Measurements from ENCODE around the gene MISP. TPM values are rescaled to one million over a fixed set of nuclear protein-coding genes. Genes with fewer than 3 reads are reported as not detected.

Gene MISP
- total and polyA plus RNA-seq, 2 of the 8 experiments (the other 6 are each of a cell fraction or from before 2014, with no cell fraction given), result 0.43 to 0.45 TPM

GRCh38 chr19:749811-750210 is 1.1 kb upstream of the MISP start:
- no peak overlapping the region for H3K4ac ChIP-seq (replicated peaks; ENCODE audit: insufficient read length, low read depth, low read length)
- no peaks in the 10 kb centered on the region for H3K79me1 ChIP-seq (ENCODE audit: low read depth, low read length)
- H3K23me2 ChIP-seq (ENCODE audit: low read depth, low read length), result no peaks in the 10 kb centered on the region
- peaks cover 0 to 5% (median 3%) of the 10 kb centered on the region in 4 experiments; a peak in 3 of 7 replicates for H3K4me1 ChIP-seq (replicated peaks in 1 of 4; ENCODE audit: control insufficient read depth in 3 of 4, insufficient read depth in 4 of 4, low read length in 3 of 4)
- H2AFZ ChIP-seq (ENCODE audit: low read length), result no peak overlapping the region
- H3K23ac ChIP-seq (ENCODE audit: insufficient read length), result no peak overlapping the region
- peaks cover 5 to 14% of the 10 kb centered on the region in 2 experiments; a peak in 2 of 4 replicates for H3K9me3 ChIP-seq (ENCODE audit: insufficient read depth in 2 of 2, low read depth in 1 of 2, low read length in 1 of 2)
- H3K79me2 ChIP-seq (ENCODE audit: control insufficient read depth in 1 of 2, insufficient read depth in 2 of 2, low read length in 2 of 2), result no peaks in the 10 kb centered on the region
- 89% methylated on average over 14 of the region's 14 CpGs; no CpG with 5 or more reads in 1 of the 2 experiments for WGBS, 2 experiments (ENCODE audit: extremely low coverage in 1 of 2, insufficient coverage in 1 of 2, insufficient read length in 1 of 2, insufficient replicate concordance in 2 of 2, low coverage in 1 of 2, low lambda C conversion rate in 2 of 2, missing lambda C conversion rate in 1 of 2)
- DNase-seq (ENCODE audit: low read depth in 1 of 2, low spot score in 2 of 2) (no peak), FAIRE-seq (no peak)
- H4K91ac ChIP-seq (replicated peaks; ENCODE audit: insufficient read length, low read length), result no peak overlapping the region
- H4K5ac ChIP-seq (ENCODE audit: insufficient read length, low read depth, low read length), result no peak overlapping the region
- ChIA-PET CTCF (ENCODE audit: partially characterized antibody) (interaction anchor here (0.7 to 1.6 kb wide), 4 partner anchors 9 to 79 kb away, joined by 3 to 6 read pairs (median 4); no protein-coding TSS in a partner anchor), POLR2A (ENCODE audit: partially characterized antibody) (interaction anchor here (1.0 to 1.4 kb wide), 4 partner anchors 8 to 169 kb away, joined by 3 to 4 read pairs (median 3); no protein-coding TSS in a partner anchor)
- H3K14ac ChIP-seq (ENCODE audit: insufficient read length), result no peak overlapping the region
- H2AK5ac ChIP-seq (ENCODE audit: low read depth, low read length), result no peak overlapping the region
- peaks cover 0 to 1% of the 10 kb centered on the region in 2 experiments for H4K20me1 ChIP-seq (replicated peaks in 1 of 2; ENCODE audit: control insufficient read depth in 1 of 2, insufficient read depth in 2 of 2, low read length in 2 of 2)
- no peak overlapping the region for H2BK120ac ChIP-seq (replicated peaks; ENCODE audit: low read depth, low read length)
- no peak overlapping the region for H2BK12ac ChIP-seq (ENCODE audit: low read depth, low read length)
- no peak overlapping the region for H3K18ac ChIP-seq (ENCODE audit: extremely low read depth, low read length)
- no peaks in the 10 kb centered on the region for H3K36me3 ChIP-seq (ENCODE audit: control insufficient read depth in 2 of 4, insufficient read depth in 4 of 4, low read length in 3 of 4)
- no peaks in the 10 kb centered on the region for H3K27me3 ChIP-seq (replicated peaks in 1 of 4; ENCODE audit: control insufficient read depth in 3 of 4, extremely low read depth in 1 of 4, insufficient read depth in 3 of 4, low read length in 3 of 4)
- TF ChIP-seq MAX (IDR thresholded peaks at IDR 0.05), result no peak
- no peak overlapping the region for H2BK15ac ChIP-seq (ENCODE audit: low read length)
- no peak overlapping the region for H3K9ac ChIP-seq (replicated peaks in 1 of 4; ENCODE audit: extremely low read depth in 1 of 4, low read depth in 3 of 4, low read length in 3 of 4)
- no peak overlapping the region for H3K4me3 ChIP-seq (ENCODE audit: extremely low read depth in 1 of 4, insufficient read depth in 2 of 4, low read depth in 3 of 4, low read length in 4 of 4)
- H3K56ac ChIP-seq (replicated peaks; ENCODE audit: insufficient read length, low read depth, low read length), result no peak overlapping the region
- H3K27ac ChIP-seq (ENCODE audit: low read depth, low read length), result no peak overlapping the region
- no peak overlapping the region for H3K4me2 ChIP-seq (ENCODE audit: insufficient read depth in 1 of 2, low read depth in 2 of 2, low read length in 2 of 2)
- no peak overlapping the region for H2BK5ac ChIP-seq (ENCODE audit: low read depth, low read length)
- H2BK20ac ChIP-seq (ENCODE audit: low read length), result no peak overlapping the region
- no peak overlapping the region for H4K8ac ChIP-seq (ENCODE audit: extremely low read depth, insufficient read depth, low read length)
